ENCODE measurements around the gene LGR6. TPM values are rescaled to one million over a fixed set of nuclear protein-coding genes. Genes with fewer than 3 reads are reported as not detected.

The LGR6 gene
- total and polyA plus RNA-seq, 2 of the 8 experiments (the other 6 are each of a cell fraction or from before 2014, with no cell fraction given): 0.50 to 1.0 TPM

GRCh38 chr1:202250982-202251381 lies 57.4 kb downstream of the LGR6 start:
- Histone ChIP-seq H2BK12ac (ENCODE audit: low read depth, low read length) (no peak overlapping the region), H3K4me1 (replicated peaks in 1 of 4; ENCODE audit: control insufficient read depth in 3 of 4, insufficient read depth in 4 of 4, low read length in 3 of 4) (peaks cover 4 to 6% (median 5%) of the 10 kb centered on the region in 4 experiments), H3K9me3 (ENCODE audit: insufficient read depth in 2 of 2, low read depth in 1 of 2, low read length in 1 of 2) (no peaks in the 10 kb centered on the region), H2BK120ac (replicated peaks; ENCODE audit: low read depth, low read length) (no peak overlapping the region), H3K18ac (ENCODE audit: extremely low read depth, low read length) (no peak overlapping the region), H3K9ac (replicated peaks in 1 of 4; ENCODE audit: extremely low read depth in 1 of 4, low read depth in 3 of 4, low read length in 3 of 4) (no peak overlapping the region), H4K91ac (replicated peaks; ENCODE audit: insufficient read length, low read length) (no peak overlapping the region), H2AFZ (ENCODE audit: low read length) (no peak overlapping the region), H4K8ac (ENCODE audit: extremely low read depth, insufficient read depth, low read length) (no peak overlapping the region), H4K5ac (ENCODE audit: insufficient read length, low read depth, low read length) (no peak overlapping the region), H2AK5ac (ENCODE audit: low read depth, low read length) (no peak overlapping the region), H2BK20ac (ENCODE audit: low read length) (no peak overlapping the region), H3K4me3 (ENCODE audit: extremely low read depth in 1 of 4, insufficient read depth in 2 of 4, low read depth in 3 of 4, low read length in 4 of 4) (no peak overlapping the region), H3K27ac (ENCODE audit: low read depth, low read length) (no peak overlapping the region), H3K4me2 (ENCODE audit: insufficient read depth in 1 of 2, low read depth in 2 of 2, low read length in 2 of 2) (no peak overlapping the region), H3K14ac (ENCODE audit: insufficient read length) (no peak overlapping the region), H2BK5ac (ENCODE audit: low read depth, low read length) (no peak overlapping the region), H4K20me1 (replicated peaks in 1 of 2; ENCODE audit: control insufficient read depth in 1 of 2, insufficient read depth in 2 of 2, low read length in 2 of 2) (no peaks in the 10 kb centered on the region), H3K27me3 (replicated peaks in 1 of 4; ENCODE audit: control insufficient read depth in 3 of 4, extremely low read depth in 1 of 4, insufficient read depth in 3 of 4, low read length in 3 of 4) (no peaks in the 10 kb centered on the region; a peak in 2 of 7 replicates), H3K79me1 (ENCODE audit: low read depth, low read length) (no peaks in the 10 kb centered on the region), H3K23me2 (ENCODE audit: low read depth, low read length) (no peaks in the 10 kb centered on the region; the same call in 1 of the 2 replicates), H3K56ac (replicated peaks; ENCODE audit: insufficient read length, low read depth, low read length) (no peak overlapping the region), H2BK15ac (ENCODE audit: low read length) (no peak overlapping the region), H3K23ac (ENCODE audit: insufficient read length) (no peak overlapping the region), H3K36me3 (ENCODE audit: control insufficient read depth in 2 of 4, insufficient read depth in 4 of 4, low read length in 3 of 4) (no peaks in the 10 kb centered on the region), H3K79me2 (ENCODE audit: control insufficient read depth in 1 of 2, insufficient read depth in 2 of 2, low read length in 2 of 2) (no peaks in the 10 kb centered on the region), H3K4ac (replicated peaks; ENCODE audit: insufficient read length, low read depth, low read length) (no peak overlapping the region)
- DNase-seq (ENCODE audit: low read depth in 1 of 2, low spot score in 2 of 2) (no peak), FAIRE-seq (no peak)
- POLR2A ChIA-PET (ENCODE audit: partially characterized antibody): interaction anchor here (0.6 to 1.4 kb wide), 3 partner anchors 11 to 19 kb away, joined by 3 to 4 read pairs (median 3); no protein-coding TSS in a partner anchor
- 82% methylated on average over 10 of the region's 10 CpGs; no CpG with 5 or more reads in 1 of the 2 experiments for WGBS, 2 experiments (ENCODE audit: extremely low coverage in 1 of 2, insufficient coverage in 1 of 2, insufficient read length in 1 of 2, insufficient replicate concordance in 2 of 2, low coverage in 1 of 2, low lambda C conversion rate in 2 of 2, missing lambda C conversion rate in 1 of 2)
- CTCF ChIA-PET (ENCODE audit: partially characterized antibody): interaction anchor here (0.8 to 2.7 kb wide), 9 partner anchors 10 to 64 kb away, joined by 3 to 15 read pairs (median 3); no protein-coding TSS in a partner anchor
- TF ChIP-seq SP4 (IDR thresholded peaks at IDR 0.05; ENCODE audit: low read length) (no peak), CEBPB (IDR thresholded peaks at IDR 0.05; ENCODE audit: low read depth, low read length) (no peak), EZH2 (IDR thresholded peaks at IDR 0.05; ENCODE audit: low read depth, low read length, severe bottlenecking) (no peak), POU5F1 (IDR thresholded peaks at IDR 0.05; ENCODE audit: low read depth, low read length) (no peak), TAF7 (optimal IDR thresholded peaks at IDR 0.05; ENCODE audit: borderline replicate concordance, low read depth, low read length) (no peak), HDAC2 (IDR thresholded peaks at IDR 0.05; ENCODE audit: borderline replicate concordance in 1 of 2, low read depth in 2 of 2, low read length in 2 of 2) (no peak), CBX8 (IDR thresholded peaks at IDR 0.05; ENCODE audit: borderline replicate concordance, low read depth, low read length) (no peak), POLR2A (IDR thresholded peaks at IDR 0.05; ENCODE audit: control extremely low read depth in 1 of 2, low read depth in 2 of 2, low read length in 2 of 2) (no peak), CBX5 (IDR thresholded peaks at IDR 0.05; ENCODE audit: low read depth, low read length) (no peak), RNF2 (IDR thresholded peaks at IDR 0.05; ENCODE audit: borderline replicate concordance, low read depth, low read length, missing control alignments, poor library complexity, severe bottlenecking) (no peak), EGR1 (IDR thresholded peaks at IDR 0.05; ENCODE audit: borderline replicate concordance, low read depth, low read length) (no peak), SIX5 (IDR thresholded peaks at IDR 0.05; ENCODE audit: low read depth, low read length) (no peak), CHD2 (IDR thresholded peaks at IDR 0.05; ENCODE audit: low read length) (no peak), ATF3 (IDR thresholded peaks at IDR 0.05; ENCODE audit: insufficient read depth, low read depth, low read length) (no peak)
